KMS-11 (cell line): ENCODE data around the gene PARS2.

Experiments used
- H2AFZ ChIP-seq: fragments of 200-600 bp; sonication (generic); 2 replicates; pipeline ENCODE4 v1.6.1; 2016; ENCODE audit warnings: antibody characterized with exemption, mixed run types, low read depth
- H3K27ac ChIP-seq: fragments of 200-600 bp; sonication (generic); 2 replicates; pipeline ENCODE4 v1.6.1; 2016; ENCODE audit warnings: mild to moderate bottlenecking, mixed run types
- H3K27me3 ChIP-seq: fragments of 200-600 bp; sonication (generic); 2 replicates; pipeline ENCODE4 v1.6.1; 2017; ENCODE audit warnings: mild to moderate bottlenecking, low read depth, mixed run types, moderate library complexity; ENCODE audit not compliant: insufficient read depth
- H3K36me3 ChIP-seq: fragments of 200-600 bp; sonication (generic); 2 replicates; pipeline ENCODE4 v1.6.1; 2017; ENCODE audit warnings: mild to moderate bottlenecking, mixed run types; ENCODE audit not compliant: insufficient read depth
- H3K4me1 ChIP-seq: fragments of 200-600 bp; sonication (generic); 2 replicates; pipeline ENCODE4 v1.6.1; 2016; ENCODE audit warnings: mild to moderate bottlenecking, low read depth, mixed run types; ENCODE audit not compliant: poor library complexity, severe bottlenecking
- H3K4me2 ChIP-seq: fragments of 200-600 bp; sonication (generic); 2 replicates; pipeline ENCODE4 v1.7.0; 2016; ENCODE audit warnings: mild to moderate bottlenecking, mixed run types
- H3K4me3 ChIP-seq: fragments of 200-600 bp; sonication (generic); IDR thresholded peaks from 2 replicates; pipeline ENCODE4 v1.6.1; 2017; ENCODE audit warnings: low read depth, low read length, mixed read lengths; ENCODE audit not compliant: insufficient read depth
- H3K79me2 ChIP-seq: fragments of 200-600 bp; sonication (generic); 2 replicates; pipeline ENCODE4 v1.6.1; 2016; ENCODE audit warnings: low read depth, mixed run types; ENCODE audit not compliant: insufficient read depth
- H3K9ac ChIP-seq: fragments of 200-600 bp; sonication (generic); 2 replicates; pipeline ENCODE4 v1.6.1; 2016; ENCODE audit warnings: mild to moderate bottlenecking, mixed run types
- H4K20me1 ChIP-seq: fragments of 200-600 bp; sonication (generic); 2 replicates; pipeline ENCODE4 v1.6.1; 2016; ENCODE audit warnings: mild to moderate bottlenecking, mixed run types; ENCODE audit not compliant: insufficient read depth
- TF ChIP-seq, protein P1 (sequence below): fragments of 200-600 bp; sonication (generic); conservative IDR thresholded peaks from 2 replicates; pipeline ENCODE4 v1.6.1; 2017; ENCODE audit warnings: low read depth, mild to moderate bottlenecking, antibody characterized with exemption, low read length, moderate library complexity, mixed read lengths

PARS2 gene

DNA sequence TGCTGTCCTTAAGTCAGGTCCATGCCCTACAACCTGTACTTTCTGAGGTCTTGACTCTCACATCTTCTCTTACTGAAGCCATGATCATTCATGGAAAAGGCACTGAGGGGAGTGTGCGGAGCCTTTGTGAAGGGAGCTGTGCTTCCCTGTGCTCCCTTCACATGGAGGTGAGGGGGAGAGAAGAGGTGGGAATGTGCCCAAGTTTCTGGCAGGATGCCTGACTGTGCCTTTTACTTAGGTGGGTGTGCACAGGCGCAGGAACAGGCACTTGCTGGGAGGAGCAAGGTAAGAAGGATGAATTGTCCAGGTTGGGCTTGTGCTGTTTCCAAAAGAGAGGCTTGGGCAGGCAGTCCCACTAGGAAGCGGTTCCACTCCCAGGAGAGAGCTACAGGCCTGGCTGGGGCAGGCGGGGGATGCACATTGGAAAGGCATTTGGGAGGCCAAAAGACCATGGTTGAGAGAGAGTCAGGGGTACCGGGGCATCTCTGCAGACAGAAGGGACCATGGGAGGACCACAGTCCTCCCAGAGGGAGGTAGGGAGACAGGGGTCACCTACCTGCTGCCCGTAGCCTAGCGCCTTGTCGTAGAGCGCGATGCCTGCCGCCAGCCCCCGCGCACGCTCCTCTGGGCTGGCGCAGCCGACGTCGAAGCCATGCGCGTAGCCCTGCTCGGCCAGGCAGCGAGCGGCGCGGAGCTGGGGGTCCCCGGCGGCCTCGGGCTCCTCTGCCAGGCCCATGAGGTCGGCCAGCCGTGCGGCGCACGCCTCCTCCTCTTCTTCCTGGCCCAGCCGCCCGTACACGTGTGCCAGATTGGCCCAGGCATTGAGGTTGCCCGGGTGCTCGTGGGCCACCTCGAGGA lies 35.9 kb upstream of the PARS2 start:
- H3K27ac ChIP-seq = peak overlapping the region; percentile 55; the same call in 1 of the 2 replicates
- TF ChIP-seq, protein P1, sequence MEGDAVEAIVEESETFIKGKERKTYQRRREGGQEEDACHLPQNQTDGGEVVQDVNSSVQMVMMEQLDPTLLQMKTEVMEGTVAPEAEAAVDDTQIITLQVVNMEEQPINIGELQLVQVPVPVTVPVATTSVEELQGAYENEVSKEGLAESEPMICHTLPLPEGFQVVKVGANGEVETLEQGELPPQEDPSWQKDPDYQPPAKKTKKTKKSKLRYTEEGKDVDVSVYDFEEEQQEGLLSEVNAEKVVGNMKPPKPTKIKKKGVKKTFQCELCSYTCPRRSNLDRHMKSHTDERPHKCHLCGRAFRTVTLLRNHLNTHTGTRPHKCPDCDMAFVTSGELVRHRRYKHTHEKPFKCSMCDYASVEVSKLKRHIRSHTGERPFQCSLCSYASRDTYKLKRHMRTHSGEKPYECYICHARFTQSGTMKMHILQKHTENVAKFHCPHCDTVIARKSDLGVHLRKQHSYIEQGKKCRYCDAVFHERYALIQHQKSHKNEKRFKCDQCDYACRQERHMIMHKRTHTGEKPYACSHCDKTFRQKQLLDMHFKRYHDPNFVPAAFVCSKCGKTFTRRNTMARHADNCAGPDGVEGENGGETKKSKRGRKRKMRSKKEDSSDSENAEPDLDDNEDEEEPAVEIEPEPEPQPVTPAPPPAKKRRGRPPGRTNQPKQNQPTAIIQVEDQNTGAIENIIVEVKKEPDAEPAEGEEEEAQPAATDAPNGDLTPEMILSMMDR = no peak
- no peak overlapping the region for H3K4me3 ChIP-seq
- peaks cover 11% of the 10 kb centered on the region for H3K4me1 ChIP-seq
- peak overlapping the region; percentile 17; the same call in 1 of the 2 replicates for H3K4me2 ChIP-seq
- H3K79me2 ChIP-seq = no peaks in the 10 kb centered on the region
- no peak overlapping the region for H3K9ac ChIP-seq
- no peaks in the 10 kb centered on the region for H3K36me3 ChIP-seq
- no peaks in the 10 kb centered on the region for H4K20me1 ChIP-seq
- H3K27me3 ChIP-seq = no peaks in the 10 kb centered on the region
- H2AFZ ChIP-seq = no peak overlapping the region

DNA sequence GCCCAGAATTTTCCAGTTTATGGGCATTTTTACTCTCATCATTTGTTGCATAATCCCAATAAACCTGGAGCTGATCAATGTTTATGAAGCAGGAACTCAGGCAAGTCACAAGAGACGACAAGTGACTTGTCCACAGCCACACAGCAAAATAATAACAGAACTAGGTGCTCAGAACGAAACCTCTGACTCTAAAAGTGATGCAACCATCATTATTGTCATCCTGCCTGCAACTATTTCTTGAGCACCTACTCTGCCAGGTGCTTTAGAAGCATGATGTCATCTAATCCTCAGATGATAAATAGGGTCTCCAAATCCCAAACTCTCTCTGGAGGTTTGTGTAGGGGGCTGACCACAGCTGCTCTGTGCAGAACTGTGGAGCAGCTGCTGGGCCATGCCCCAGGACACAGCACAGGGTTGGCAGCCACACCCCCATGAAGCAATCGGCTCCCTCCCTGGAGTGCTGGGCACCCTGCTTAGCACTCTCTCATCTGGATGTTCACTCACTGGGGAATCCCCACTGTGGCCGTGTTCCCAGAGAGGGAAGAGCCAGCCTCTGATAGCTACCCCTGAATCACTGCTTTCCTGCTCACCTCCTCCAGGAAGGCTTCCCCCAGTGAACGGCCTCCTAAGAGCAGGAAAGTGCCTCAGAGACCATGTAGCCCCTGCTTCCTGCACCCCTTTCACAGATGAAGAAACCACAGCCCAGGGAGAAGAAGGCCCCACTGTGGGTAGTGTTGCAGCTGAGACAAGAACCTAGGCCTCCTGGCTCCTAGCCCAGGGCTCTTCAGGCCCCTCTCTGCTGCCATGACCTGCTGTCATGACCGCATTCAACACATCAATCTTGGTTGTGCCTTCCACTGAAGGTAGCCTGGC lies 34.7 kb upstream of the PARS2 start:
- H2AFZ ChIP-seq = no peak overlapping the region
- no peak overlapping the region for H3K4me3 ChIP-seq
- peak overlapping the region; percentile 36 for H3K4me2 ChIP-seq
- H3K4me1 ChIP-seq = peaks cover 11% of the 10 kb centered on the region
- H3K27me3 ChIP-seq = no peaks in the 10 kb centered on the region
- H3K27ac ChIP-seq = peak overlapping the region; percentile 55; the same call in 1 of the 2 replicates
- H4K20me1 ChIP-seq = no peaks in the 10 kb centered on the region
- no peak overlapping the region; the same call in 1 of the 2 replicates for H3K9ac ChIP-seq
- H3K79me2 ChIP-seq = no peaks in the 10 kb centered on the region
- no peaks in the 10 kb centered on the region for H3K36me3 ChIP-seq
- TF ChIP-seq, protein P1 = no peak

DNA sequence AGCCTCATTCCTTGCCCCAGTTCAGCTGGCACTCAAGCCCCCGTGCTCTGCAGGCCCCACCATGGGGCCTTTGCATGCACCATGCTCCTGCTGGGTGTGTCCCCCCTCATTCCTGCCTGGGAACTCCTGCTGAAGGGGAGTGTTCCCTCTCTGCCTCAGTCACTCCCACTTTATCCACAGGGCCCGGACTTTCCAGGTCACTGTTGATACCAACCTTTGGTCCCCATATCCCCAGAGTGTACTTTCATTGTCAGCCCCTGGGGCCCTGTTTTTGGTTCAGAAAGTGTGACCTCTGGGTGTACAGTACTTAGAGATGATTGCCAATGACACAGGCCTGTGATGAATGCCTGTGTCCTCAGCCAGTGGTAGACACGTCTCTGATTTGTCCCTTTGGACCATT lies 33.9 kb upstream of the PARS2 start:
- Histone ChIP-seq H3K4me1 (peaks cover 11% of the 10 kb centered on the region), H3K4me2 (peak overlapping the region; percentile 36)

DNA sequence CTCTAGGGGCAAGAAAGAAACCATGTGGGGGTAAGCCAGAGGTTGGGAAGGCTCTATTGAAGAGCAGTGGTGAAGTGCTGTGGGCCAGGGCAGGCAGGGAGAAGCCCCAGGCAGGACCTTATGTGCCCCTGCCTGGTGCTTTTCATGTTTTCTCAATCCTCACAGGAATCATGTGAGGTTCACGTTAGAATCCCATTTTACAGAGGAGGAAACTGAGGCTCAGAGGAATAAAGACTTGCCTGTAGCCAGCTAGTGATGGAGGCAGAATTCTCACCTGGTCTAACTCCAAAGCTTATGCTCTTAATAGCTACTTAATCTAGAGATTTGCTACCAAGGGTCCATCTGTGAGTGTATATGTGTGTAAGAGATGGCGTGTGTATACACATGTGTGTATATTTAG lies 32.6 kb upstream of the PARS2 start:
- Histone ChIP-seq H3K4me3 (no peak overlapping the region), H3K9ac (no peak overlapping the region), H2AFZ (no peak overlapping the region), H3K79me2 (no peaks in the 10 kb centered on the region), H4K20me1 (no peaks in the 10 kb centered on the region), H3K4me1 (peaks cover 11% of the 10 kb centered on the region), H3K27me3 (no peaks in the 10 kb centered on the region), H3K27ac (no peak overlapping the region), H3K36me3 (no peaks in the 10 kb centered on the region), H3K4me2 (no peak overlapping the region)
- TF ChIP-seq, protein P1 = no peak

More for the DNA sequence above, 33.9 kb upstream of the PARS2 start:
- TF ChIP-seq, protein P1 = no peak
- Histone ChIP-seq H2AFZ (no peak overlapping the region), H3K36me3 (no peaks in the 10 kb centered on the region), H3K79me2 (no peaks in the 10 kb centered on the region), H3K27ac (peak overlapping the region; percentile 55; the same call in 1 of the 2 replicates), H4K20me1 (no peaks in the 10 kb centered on the region), H3K9ac (no peak overlapping the region), H3K27me3 (no peaks in the 10 kb centered on the region), H3K4me3 (no peak overlapping the region)
